Right ventricle myocardium superior (tissue), 1 donor: ENCODE results near the gene LRCH3. TPM values are rescaled to one million over a fixed set of nuclear protein-coding genes. Genes with fewer than 3 reads are reported as not detected.
A peak's percentile ranks its signal among the peaks of the same experiment; 100 is the strongest.

Experiments
- ATAC-seq: fragments of 200-7000 bp; cut with Tn5 transposase; one replicate; pipeline ENCODE4 v1.9.1; 2020; ENCODE audit warnings: mild to moderate bottlenecking; ENCODE audit not compliant: poor library complexity
- DNase-seq: peaks from one replicate; pipeline ENCODE4 v3.0.0-alpha.2; 2020
- intact Hi-C: fragments of 100-400 bp; cut with DNase I; formaldehyde crosslinking; loops from one replicate; pipeline ENCODE4 v1.11.2; 2022
- total RNA-seq: library from RNA; stranded (reverse); fragmentation: NEBNext Ultra II Directional; extraction: Animal tissue kit (Norgen Biotek cat#: 25700); gene quantifications from one replicate; pipeline ENCODE4 v1.2.1, GENCODE V29; 2021
- donor health status: DM: no; HTN: yes; CAD: no; lungs with severe emphysema.

Gene LRCH3
- total RNA-seq, 1 donor from 2014 or later, result 18.0 TPM

DNA sequence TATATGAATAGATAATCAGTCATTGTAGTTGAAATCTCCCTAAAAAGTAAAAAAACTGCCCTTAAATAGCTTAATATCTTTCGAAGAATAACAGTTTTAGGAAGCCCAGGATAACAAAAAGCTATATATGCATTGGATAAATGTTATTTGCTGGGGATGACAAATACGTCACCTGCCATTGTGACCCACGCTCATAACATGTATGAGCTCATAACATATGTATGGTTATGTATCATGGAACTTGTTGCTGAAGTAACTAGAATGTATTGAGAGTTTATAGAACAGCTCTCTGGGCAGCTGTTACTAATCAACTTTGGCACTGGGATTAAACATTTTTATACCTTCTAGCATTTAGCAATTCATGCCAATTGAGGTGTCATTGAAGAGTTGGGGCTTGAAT is 1.7 kb upstream of the LRCH3 start:
- intact Hi-C loops, result no loop called here

DNA sequence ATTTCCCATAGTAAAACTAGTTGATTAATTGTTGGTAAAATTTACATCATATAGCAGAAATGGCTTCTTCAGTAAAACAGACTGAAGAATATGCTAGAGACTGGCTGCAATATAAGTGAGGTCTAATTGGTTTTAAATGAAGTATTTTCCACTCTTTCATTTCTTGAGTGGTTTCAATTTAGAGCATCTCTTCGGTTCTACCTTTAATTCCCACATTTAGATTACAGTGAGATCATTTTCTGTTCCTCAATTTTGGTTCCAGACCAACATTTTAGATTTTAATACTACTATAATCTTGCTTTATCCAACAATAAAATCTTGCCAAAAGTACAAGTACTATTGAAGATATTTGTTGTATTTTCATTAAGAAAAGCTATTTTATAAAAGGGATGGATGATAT is 1.0 kb upstream of the LRCH3 start:
- intact Hi-C loops, result no loop called here
- no peak for ATAC-seq
- no peak for DNase-seq

More for the DNA sequence above, 1.7 kb upstream of the LRCH3 start:
- ATAC-seq (no peak), DNase-seq (no peak)

DNA sequence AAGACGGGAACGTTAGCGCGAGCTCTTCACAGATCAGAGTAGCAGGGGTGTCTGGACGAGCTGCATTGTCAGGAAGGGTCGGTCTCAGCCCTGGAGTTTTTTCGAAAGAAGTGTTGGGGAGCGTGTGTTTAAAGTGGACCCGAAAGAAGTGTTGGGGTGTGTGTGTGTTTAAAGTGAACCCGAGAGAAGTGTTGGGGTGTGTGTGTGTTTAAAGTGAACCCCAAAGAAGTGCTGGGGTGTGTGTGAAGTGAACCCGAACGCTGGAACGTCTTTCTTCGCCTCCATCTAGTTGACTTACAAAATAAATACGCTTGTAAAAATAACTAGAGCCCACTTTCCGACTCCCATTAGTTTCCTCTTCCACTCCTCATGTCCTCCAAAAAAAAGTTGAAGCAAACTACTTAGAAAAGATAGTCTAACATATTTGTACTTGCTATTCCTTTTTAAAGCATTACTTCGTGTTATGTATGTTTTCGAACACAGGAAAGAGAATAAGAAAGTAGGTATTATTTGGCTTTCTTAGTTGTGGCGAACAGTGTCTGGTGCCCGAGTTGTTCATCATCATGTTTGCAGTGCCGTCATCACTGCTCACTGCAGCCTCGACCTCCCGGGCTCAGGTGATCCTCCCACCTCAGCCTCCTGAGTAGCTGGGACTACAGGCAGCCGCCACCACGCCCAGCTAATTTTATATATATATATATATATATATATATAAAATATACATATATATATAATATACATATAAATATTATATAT is 1.0 kb downstream of the LRCH3 start:
- ATAC-seq, result peak; percentile 29
- intact Hi-C loops, result no loop called here

GRCh38 chr3:197793247-197793646 is 2.2 kb downstream of the LRCH3 start:
- ATAC-seq (no peak), DNase-seq (no peak)
- intact Hi-C loops, result no loop called here

More for the DNA sequence above, 1.0 kb downstream of the LRCH3 start:
- DNase-seq, result no peak

- ATAC-seq, result no peak
- intact Hi-C loops, result no loop called here
- no peak for DNase-seq
These were observed 3.1 kb downstream of the LRCH3 start for GRCh38 chr3:197794115-197794514.

GRCh38 chr3:197795200-197795599 is 4.1 kb downstream of the LRCH3 start:
- DNase-seq (no peak), ATAC-seq (no peak)
- intact Hi-C loops, result no loop called here

GRCh38 chr3:197796087-197796486 is 5.0 kb downstream of the LRCH3 start:
- intact Hi-C loops, result no loop called here

DNA sequence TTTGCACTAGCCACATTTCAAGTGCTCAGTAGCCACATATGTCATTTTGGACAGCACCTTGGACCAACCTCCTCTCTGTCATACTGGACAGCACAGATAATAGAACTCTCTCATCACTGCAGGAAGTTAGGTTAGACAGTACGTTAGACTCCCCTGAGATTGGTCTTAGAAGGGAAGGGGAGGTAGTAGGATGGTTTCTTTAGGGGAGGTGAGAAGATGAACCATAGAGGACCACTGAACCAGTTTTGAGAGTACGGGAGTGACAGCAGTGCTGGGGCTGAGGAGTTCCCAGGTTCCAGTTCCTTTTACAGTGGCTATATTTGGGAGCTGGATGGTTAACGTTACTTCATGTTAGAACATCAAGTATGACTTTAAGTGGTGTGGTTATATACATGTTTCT is 7.8 kb downstream of the LRCH3 start:
- intact Hi-C loops, result no loop called here
- DNase-seq, result no peak
- ATAC-seq, result peak; percentile 34

More at GRCh38 chr3:197796087-197796486, 5.0 kb downstream of the LRCH3 start:
- DNase-seq (no peak), ATAC-seq (no peak)

DNA sequence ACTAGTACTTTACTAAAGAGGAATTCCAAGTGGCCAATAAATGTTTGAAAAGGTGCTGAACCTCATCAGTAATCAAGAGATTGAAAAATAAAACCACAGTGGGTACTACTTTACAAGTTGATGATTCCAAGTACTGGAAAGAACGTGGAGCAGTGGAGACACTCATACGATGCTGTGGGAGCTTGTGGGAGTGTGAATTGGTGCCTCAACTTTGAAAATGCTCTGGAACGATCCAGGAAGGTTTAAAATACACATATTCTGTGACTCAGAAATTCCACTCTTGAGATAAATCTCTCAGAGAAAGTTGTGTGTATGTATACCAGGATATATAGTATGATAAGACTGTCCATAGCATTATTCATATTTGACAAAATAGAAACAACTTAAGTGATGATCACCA is 9.3 kb downstream of the LRCH3 start:
- intact Hi-C loops, result no loop called here
- DNase-seq (no peak), ATAC-seq (no peak)

- intact Hi-C loops, result no loop called here
- ATAC-seq, result no peak
- no peak for DNase-seq
These were observed 11.1 kb downstream of the LRCH3 start for GRCh38 chr3:197801891-197802778.

- intact Hi-C loops, result no loop called here
- ATAC-seq (no peak), DNase-seq (no peak)
These were observed 11.9 kb downstream of the LRCH3 start for GRCh38 chr3:197802779-197803459.

- intact Hi-C loops, result no loop called here
- no peak for ATAC-seq
- no peak for DNase-seq
These were observed 13.5 kb downstream of the LRCH3 start for GRCh38 chr3:197804511-197804910.

- DNase-seq (no peak), ATAC-seq (no peak)
- intact Hi-C loops, result no loop called here
These were observed 17.0 kb downstream of the LRCH3 start for GRCh38 chr3:197807969-197808587.

DNA sequence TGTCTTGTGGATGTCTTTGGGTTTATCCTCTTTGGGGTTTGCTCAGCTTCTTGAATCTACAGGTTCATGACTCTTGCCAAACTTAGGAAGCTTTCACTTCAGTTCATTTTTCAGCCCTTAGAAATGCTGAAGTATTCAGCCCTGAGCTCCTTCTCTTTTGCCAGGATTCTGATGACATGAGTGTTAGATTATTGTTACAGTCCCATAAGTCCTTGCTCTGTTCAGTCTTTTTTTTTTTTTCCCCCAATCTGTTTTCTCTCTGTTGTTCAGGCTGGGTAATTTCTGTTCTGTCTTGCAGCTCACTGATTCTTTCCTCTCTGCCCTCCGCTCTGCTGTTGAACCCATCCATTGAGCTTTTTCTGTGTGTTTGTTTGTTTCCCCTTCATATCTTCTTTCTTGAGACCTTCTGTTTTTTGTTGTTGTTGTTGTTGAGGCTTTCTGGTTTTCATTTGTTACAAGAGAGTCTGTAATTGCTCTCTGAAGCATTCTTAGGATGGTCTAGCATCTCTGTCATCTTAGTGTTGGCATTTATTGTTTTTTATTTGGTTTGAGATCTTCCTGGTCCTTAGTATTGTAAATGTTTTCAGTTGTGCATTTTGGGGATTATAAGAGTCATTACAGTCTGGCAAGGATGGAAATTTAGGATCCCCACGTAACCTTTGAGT is 18.4 kb downstream of the LRCH3 start:
- ATAC-seq, result peak; percentile 56
- DNase-seq, result no peak
- intact Hi-C loops, result no loop called here

GRCh38 chr3:197810901-197811300 is 19.8 kb downstream of the LRCH3 start:
- intact Hi-C loops, result no loop called here
- no peak for DNase-seq
- no peak for ATAC-seq

GRCh38 chr3:197811343-197811742 is 20.3 kb downstream of the LRCH3 start:
- peak; percentile 51 for DNase-seq
- intact Hi-C loops, result no loop called here
- ATAC-seq, result peak; percentile 71

- DNase-seq, result no peak
- no peak for ATAC-seq
- intact Hi-C loops, result no loop called here
These were observed 23.3 kb downstream of the LRCH3 start for GRCh38 chr3:197814372-197814771.

GRCh38 chr3:197820550-197821335 is 29.7 kb downstream of the LRCH3 start:
- ATAC-seq, result no peak
- intact Hi-C loops, result no loop called here

More at GRCh38 chr3:197820550-197821335, 29.7 kb downstream of the LRCH3 start:
- DNase-seq, result no peak
